HepG2 (cell line): Measurements from ENCODE around the gene TIMP3. TPM values are rescaled to one million over a fixed set of nuclear protein-coding genes. Genes with fewer than 3 reads are reported as not detected.

Source experiments
- DNMT1 ChIP-seq: sonication (generic); formaldehyde crosslinking; IDR thresholded peaks from 2 replicates; pipeline ENCODE4 v1.5.1; 2020; ENCODE audit warnings: mild to moderate bottlenecking, missing genetic modification reagents
- JUNB ChIP-seq: sonication (generic); formaldehyde crosslinking; IDR thresholded peaks from 2 replicates; pipeline ENCODE4 v1.8.0; 2022; ENCODE audit warnings: missing genetic modification reagents, mild to moderate bottlenecking, borderline replicate concordance
- MZF1 ChIP-seq: sonication (generic); formaldehyde crosslinking; IDR thresholded peaks from 2 replicates; pipeline ENCODE4 v1.8.1; 2023; ENCODE audit warnings: mild to moderate bottlenecking, missing genetic modification reagents, borderline replicate concordance
- NPAS2 ChIP-seq: sonication (generic); formaldehyde crosslinking; IDR thresholded peaks from 2 replicates; pipeline ENCODE4 v1.8.0; 2022; ENCODE audit warnings: mild to moderate bottlenecking, missing genetic modification reagents, borderline replicate concordance
- PHB2 ChIP-seq: fragments of 450-650 bp; IDR thresholded peaks from 2 replicates; pipeline ENCODE4 v1.6.1; 2018; ENCODE audit not compliant: partially characterized antibody
- RARA ChIP-seq: IDR thresholded peaks from 2 replicates; pipeline ENCODE4 v1.6.1; 2016; ENCODE audit warnings: missing genetic modification reagents, missing compliant biosample characterization
- REL ChIP-seq: sonication (generic); formaldehyde crosslinking; conservative IDR thresholded peaks from 2 replicates; pipeline ENCODE4 v1.8.0; 2022; ENCODE audit warnings: mild to moderate bottlenecking, missing genetic modification reagents, moderate library complexity
- REPIN1 ChIP-seq: sonication (generic); formaldehyde crosslinking; IDR thresholded peaks from 2 replicates; pipeline ENCODE4 v1.8.0; 2022; ENCODE audit warnings: missing genetic modification reagents, low read depth, mild to moderate bottlenecking, borderline replicate concordance
- ZNF121 ChIP-seq: sonication (generic); formaldehyde crosslinking; IDR thresholded peaks from 2 replicates; pipeline ENCODE4 v1.5.0; 2020; ENCODE audit warnings: mild to moderate bottlenecking, missing genetic modification reagents
- ZNF234 ChIP-seq: sonication (generic); formaldehyde crosslinking; conservative IDR thresholded peaks from 2 replicates; pipeline ENCODE4 v1.5.1; 2020; ENCODE audit warnings: mild to moderate bottlenecking, missing genetic modification reagents
- ZNF256 ChIP-seq: sonication (generic); formaldehyde crosslinking; conservative IDR thresholded peaks from 2 replicates; pipeline ENCODE4 v1.4.0; 2020; ENCODE audit warnings: missing genetic modification reagents
- ZNF549 ChIP-seq: sonication (generic); formaldehyde crosslinking; IDR thresholded peaks from 2 replicates; pipeline ENCODE4 v1.5.0; 2020; ENCODE audit warnings: missing genetic modification reagents
- ZNF790 ChIP-seq: sonication (generic); formaldehyde crosslinking; IDR thresholded peaks from 2 replicates; pipeline ENCODE4 v1.8.0; 2022; ENCODE audit warnings: missing genetic modification reagents, mild to moderate bottlenecking, borderline replicate concordance
- polyA plus RNA-seq, 8 experiments: library from polyadenylated mRNA; depleted of rRNA in 3 of 8; stranded (reverse) in 7 of 8; unstranded in 1 of 8; fragments of >200 nt; fragmentation: Illumina TruSeq in 4 of 8; extraction: Trizol in 4 of 8; gene quantifications; 2 replicates each; pipeline versions ENCODE4 v1.2.1 to v1.2.3, GENCODE V29; 2011 to 2016; ENCODE audit warnings: low read depth in 4 of 8, missing spikeins in 1 of 8, mixed read lengths in 1 of 8; ENCODE audit not compliant: insufficient read depth in 1 of 8
- total RNA-seq, 5 experiments: library from RNA; depleted of rRNA; stranded (reverse); fragments of >200 nt; fragmentation: Illumina TruSeq; extraction: Trizol; gene quantifications; 2 replicates each; pipeline ENCODE4 v1.2.3, GENCODE V29; 2016; ENCODE audit warnings: low read depth in 1 of 5
- TF ChIP-seq, protein P1 (sequence below): sonication (generic); formaldehyde crosslinking; conservative IDR thresholded peaks from 2 replicates; pipeline ENCODE4 v1.4.0; 2020; ENCODE audit warnings: missing genetic modification reagents
- TF ChIP-seq, protein P2 (sequence below): IDR thresholded peaks from 2 replicates; pipeline ENCODE4 v1.6.1; 2012; ENCODE audit warnings: low read length, improper control_type of control experiment
- TF ChIP-seq, protein P3 (sequence below): sonication (generic); formaldehyde crosslinking; IDR thresholded peaks from 2 replicates; pipeline ENCODE4 v1.4.0; 2020; ENCODE audit warnings: missing genetic modification reagents, mild to moderate bottlenecking, borderline replicate concordance
- TF ChIP-seq, protein P4 (sequence below): sonication (generic); formaldehyde crosslinking; IDR thresholded peaks from 2 replicates; pipeline ENCODE4 v1.4.0; 2020; ENCODE audit warnings: missing genetic modification reagents, mild to moderate bottlenecking, borderline replicate concordance

Gene TIMP3
- total and polyA plus RNA-seq, 2 of the 13 experiments (the other 11 are each of a cell fraction or from before 2014, with no cell fraction given): 57.3 to 86.6 TPM

DNA sequence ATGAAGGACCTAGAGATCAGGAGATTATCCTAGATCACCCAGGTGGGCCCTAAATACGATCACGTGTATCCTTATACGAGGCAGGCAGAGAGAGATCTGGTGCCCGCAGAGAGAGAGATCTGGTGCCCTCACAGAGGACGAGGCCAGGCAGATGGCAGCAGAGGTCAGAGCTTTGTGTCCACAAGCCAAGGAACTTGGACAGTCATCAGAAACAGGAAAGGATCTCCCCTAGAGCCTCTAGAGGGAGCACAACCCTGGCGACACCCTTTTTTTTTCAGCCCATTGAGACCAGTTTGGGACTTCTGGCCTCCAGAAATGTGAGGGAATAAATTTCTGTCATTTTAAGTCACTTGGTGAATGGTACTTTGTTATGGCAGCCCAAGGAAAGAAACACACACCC, 25.5 kb upstream of the TIMP3 start (continued):
- TF ChIP-seq, protein P1, sequence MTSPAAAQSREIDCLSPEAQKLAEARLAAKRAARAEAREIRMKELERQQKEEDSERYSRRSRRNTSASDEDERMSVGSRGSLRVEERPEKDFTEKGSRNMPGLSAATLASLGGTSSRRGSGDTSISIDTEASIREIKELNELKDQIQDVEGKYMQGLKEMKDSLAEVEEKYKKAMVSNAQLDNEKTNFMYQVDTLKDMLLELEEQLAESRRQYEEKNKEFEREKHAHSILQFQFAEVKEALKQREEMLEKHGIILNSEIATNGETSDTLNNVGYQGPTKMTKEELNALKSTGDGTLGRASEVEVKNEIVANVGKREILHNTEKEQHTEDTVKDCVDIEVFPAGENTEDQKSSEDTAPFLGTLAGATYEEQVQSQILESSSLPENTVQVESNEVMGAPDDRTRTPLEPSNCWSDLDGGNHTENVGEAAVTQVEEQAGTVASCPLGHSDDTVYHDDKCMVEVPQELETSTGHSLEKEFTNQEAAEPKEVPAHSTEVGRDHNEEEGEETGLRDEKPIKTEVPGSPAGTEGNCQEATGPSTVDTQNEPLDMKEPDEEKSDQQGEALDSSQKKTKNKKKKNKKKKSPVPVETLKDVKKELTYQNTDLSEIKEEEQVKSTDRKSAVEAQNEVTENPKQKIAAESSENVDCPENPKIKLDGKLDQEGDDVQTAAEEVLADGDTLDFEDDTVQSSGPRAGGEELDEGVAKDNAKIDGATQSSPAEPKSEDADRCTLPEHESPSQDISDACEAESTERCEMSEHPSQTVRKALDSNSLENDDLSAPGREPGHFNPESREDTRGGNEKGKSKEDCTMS (CRISPR knock-in tag): no peak
- TF ChIP-seq REL (CRISPR knock-in tag): no peak
- TF ChIP-seq ZNF121 (CRISPR knock-in tag): no peak
- TF ChIP-seq ZNF256 (CRISPR knock-in tag): no peak
- no peak for TF ChIP-seq JUNB (CRISPR knock-in tag)
- no peak for TF ChIP-seq NPAS2
- no peak for TF ChIP-seq MZF1
- TF ChIP-seq RARA (CRISPR knock-in tag): peak; percentile 28; the same call in 1 of the 2 replicates
- TF ChIP-seq, protein P2, sequence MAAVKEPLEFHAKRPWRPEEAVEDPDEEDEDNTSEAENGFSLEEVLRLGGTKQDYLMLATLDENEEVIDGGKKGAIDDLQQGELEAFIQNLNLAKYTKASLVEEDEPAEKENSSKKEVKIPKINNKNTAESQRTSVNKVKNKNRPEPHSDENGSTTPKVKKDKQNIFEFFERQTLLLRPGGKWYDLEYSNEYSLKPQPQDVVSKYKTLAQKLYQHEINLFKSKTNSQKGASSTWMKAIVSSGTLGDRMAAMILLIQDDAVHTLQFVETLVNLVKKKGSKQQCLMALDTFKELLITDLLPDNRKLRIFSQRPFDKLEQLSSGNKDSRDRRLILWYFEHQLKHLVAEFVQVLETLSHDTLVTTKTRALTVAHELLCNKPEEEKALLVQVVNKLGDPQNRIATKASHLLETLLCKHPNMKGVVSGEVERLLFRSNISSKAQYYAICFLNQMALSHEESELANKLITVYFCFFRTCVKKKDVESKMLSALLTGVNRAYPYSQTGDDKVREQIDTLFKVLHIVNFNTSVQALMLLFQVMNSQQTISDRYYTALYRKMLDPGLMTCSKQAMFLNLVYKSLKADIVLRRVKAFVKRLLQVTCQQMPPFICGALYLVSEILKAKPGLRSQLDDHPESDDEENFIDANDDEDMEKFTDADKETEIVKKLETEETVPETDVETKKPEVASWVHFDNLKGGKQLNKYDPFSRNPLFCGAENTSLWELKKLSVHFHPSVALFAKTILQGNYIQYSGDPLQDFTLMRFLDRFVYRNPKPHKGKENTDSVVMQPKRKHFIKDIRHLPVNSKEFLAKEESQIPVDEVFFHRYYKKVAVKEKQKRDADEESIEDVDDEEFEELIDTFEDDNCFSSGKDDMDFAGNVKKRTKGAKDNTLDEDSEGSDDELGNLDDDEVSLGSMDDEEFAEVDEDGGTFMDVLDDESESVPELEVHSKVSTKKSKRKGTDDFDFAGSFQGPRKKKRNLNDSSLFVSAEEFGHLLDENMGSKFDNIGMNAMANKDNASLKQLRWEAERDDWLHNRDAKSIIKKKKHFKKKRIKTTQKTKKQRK: no peak
- TF ChIP-seq DNMT1 (CRISPR knock-in tag): no peak
- TF ChIP-seq, protein P3, sequence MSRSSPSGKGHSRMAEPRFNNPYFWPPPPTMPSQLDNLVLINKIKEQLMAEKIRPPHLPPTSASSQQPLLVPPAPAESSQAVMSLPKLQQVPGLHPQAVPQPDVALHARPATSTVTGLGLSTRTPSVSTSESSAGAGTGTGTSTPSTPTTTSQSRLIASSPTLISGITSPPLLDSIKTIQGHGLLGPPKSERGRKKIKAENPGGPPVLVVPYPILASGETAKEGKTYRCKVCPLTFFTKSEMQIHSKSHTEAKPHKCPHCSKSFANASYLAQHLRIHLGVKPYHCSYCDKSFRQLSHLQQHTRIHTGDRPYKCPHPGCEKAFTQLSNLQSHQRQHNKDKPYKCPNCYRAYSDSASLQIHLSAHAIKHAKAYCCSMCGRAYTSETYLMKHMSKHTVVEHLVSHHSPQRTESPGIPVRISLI (CRISPR knock-in tag): peak; percentile 94
- TF ChIP-seq, protein P4, sequence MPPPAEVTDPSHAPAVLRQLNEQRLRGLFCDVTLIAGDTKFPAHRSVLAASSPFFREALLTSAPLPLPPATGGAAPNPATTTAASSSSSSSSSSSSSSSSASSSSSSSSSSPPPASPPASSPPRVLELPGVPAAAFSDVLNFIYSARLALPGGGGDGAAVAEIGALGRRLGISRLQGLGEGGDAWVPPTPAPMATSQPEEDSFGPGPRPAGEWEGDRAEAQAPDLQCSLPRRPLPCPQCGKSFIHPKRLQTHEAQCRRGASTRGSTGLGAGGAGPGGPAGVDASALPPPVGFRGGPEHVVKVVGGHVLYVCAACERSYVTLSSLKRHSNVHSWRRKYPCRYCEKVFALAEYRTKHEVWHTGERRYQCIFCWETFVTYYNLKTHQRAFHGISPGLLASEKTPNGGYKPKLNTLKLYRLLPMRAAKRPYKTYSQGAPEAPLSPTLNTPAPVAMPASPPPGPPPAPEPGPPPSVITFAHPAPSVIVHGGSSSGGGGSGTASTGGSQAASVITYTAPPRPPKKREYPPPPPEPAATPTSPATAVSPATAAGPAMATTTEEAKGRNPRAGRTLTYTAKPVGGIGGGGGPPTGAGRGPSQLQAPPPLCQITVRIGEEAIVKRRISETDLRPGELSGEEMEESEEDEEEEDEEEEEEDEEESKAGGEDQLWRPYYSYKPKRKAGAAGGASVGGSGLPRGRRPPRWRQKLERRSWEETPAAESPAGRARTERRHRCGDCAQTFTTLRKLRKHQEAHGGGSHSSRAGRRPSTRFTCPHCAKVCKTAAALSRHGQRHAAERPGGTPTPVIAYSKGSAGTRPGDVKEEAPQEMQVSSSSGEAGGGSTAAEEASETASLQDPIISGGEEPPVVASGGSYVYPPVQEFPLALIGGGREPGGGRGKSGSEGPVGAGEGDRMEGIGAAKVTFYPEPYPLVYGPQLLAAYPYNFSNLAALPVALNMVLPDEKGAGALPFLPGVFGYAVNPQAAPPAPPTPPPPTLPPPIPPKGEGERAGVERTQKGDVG: no peak
- no peak for TF ChIP-seq ZNF549
- TF ChIP-seq ZNF234 (CRISPR knock-in tag): no peak
- TF ChIP-seq ZNF790: no peak
- TF ChIP-seq REPIN1 (CRISPR knock-in tag): peak; percentile 42; the same call in 1 of the 2 replicates
- no peak for TF ChIP-seq PHB2
